SK-N-DZ (cell line): Measurements from ENCODE around the gene SYCN.

Experiments
- DNase-seq: peaks from one replicate; pipeline ENCODE4 v3.0.0-alpha.2; 2015; ENCODE audit warnings: low spot score

Gene SYCN

DNA sequence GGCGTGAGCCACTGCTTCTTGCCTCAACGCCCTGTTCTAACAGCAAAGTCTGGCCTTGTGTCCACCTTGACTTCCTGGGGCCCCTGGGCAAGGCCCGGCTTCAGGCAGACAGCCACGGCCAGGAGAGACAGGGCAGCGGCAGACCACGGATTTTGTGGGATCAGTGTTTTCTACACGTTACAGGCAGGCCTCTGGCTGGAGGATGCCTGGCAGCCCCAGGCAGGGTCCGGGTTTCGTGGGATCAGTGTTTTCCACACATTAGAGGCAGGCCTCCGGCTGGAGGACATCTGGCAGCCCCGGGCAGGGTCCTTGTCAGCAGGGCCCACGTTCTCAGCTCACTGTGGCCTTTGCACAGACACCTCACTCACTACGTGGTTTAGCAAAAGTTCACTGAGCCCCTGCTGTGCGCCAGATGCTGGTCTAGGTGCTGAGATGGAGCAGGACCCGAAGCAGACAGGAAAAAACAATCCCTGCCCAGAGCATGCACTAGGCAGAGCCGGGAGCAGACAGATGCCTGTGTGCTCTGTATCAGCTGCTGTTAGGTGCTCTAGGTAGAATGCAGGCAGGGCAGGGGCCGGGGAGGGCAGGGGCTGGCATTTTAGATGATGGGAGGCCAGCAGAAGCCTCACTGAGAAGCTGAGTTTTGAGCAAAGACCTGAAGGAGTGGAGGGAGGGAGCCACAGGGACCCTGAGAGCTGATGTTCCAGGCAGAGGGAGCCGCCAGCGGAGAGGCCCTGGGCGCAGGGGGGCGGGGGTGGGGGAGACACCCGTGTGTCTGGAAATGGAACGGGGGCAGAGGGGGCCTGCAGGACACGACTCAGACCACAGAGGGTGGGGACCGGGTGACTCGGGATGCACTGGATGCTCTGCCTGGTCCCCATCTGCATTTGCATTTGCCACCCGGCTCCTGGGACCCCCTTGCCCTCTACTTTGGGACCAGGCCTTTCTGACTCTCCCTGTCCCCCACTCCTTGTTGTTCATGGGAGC, 32.3 kb downstream of the SYCN start:
- DNase-seq = no peak

GRCh38 chr19:39170386-39171231, 33.5 kb downstream of the SYCN start:
- no peak for DNase-seq

DNA sequence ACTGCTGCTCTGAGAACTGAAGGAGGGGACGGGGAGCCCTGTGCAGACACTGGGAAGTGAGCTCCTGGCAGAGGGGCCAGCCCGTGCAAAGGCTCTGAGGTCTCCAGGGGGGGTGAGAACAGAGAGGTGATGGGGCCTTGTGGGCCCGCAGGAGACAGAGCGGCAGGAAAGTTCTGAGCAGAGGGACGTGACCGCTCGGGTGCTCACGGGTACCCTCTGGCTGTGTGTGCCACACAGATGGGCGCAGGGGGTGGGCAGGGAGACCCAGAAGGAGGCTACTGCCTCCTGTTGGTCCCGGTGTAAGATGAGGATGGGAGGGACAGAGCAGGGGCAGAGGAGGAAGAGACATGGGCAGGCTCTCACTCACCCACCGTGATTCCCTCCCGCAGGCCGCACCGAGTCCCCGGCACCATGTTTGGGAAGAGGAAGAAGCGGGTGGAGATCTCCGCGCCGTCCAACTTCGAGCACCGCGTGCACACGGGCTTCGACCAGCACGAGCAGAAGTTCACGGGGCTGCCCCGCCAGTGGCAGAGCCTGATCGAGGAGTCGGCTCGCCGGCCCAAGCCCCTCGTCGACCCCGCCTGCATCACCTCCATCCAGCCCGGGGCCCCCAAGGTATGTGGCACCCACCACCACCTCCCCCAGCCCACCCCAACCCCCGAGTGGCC, 34.8 kb downstream of the SYCN start:
- no peak for DNase-seq

- no peak for DNase-seq
Observed at GRCh38 chr19:39168258-39169142, 35.6 kb downstream of the SYCN start.

- no peak for DNase-seq
Observed at GRCh38 chr19:39167461-39168257, 36.4 kb downstream of the SYCN start.

GRCh38 chr19:39166571-39167391, 37.3 kb downstream of the SYCN start:
- DNase-seq = no peak

DNA sequence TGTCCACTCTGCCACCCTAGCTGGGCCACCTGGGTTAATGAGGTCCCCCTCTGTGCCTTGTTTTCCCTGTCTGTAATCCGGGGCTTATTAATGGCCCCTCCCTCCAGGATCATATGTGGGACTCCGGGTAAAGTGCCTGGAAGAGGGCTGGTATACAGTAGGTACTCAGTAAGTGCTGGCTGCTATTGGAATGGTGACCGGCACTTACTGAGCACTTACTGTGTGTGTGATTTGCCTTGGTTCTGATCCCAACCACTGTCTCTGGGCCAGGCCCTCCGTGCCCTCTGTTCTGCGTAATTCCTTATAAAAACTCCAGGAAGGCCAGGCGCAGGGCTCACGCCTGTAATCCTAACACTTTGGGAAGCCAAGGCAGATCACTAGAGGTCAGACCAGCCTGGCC, 38.2 kb downstream of the SYCN start:
- no peak for DNase-seq

DNA sequence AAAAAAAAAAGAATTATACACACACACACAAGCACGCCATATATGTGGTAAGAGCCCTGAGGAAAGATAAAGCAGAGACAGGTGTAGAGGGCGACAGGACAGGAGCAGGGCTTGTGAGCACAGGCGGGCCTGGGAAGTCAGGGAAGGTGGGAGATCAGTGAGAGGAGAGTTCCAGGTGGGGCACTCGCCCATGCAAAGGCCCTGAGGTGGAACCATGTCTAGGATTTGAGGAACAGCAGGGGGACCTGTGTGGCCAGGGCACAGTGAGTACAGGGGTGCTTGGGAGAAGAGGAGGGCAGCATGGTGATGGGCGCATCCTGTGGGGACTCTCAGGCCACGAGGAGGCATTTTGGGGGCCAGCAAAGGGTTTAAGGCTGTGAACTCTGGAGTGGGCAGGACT, 39.8 kb downstream of the SYCN start:
- no peak for DNase-seq

DNA sequence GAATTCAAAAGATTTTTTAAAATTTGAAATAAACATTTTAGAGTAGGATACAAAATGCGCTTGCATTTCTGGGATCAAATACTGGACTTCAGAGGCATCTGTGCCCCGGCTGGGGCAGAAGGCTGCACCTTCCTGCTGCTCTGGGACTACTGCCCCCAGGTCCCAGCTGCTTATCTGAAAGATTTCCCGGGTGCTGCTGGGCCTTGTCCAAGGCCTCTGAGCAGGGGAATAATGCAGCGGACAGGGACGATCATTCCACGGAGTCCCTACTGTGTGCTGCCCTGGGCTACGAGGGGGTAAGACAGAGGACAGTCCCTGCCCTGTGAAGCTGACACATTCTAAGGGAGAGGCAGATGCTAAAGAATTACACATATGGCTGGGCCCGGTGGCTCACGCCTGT, 40.4 kb downstream of the SYCN start:
- DNase-seq = no peak

DNA sequence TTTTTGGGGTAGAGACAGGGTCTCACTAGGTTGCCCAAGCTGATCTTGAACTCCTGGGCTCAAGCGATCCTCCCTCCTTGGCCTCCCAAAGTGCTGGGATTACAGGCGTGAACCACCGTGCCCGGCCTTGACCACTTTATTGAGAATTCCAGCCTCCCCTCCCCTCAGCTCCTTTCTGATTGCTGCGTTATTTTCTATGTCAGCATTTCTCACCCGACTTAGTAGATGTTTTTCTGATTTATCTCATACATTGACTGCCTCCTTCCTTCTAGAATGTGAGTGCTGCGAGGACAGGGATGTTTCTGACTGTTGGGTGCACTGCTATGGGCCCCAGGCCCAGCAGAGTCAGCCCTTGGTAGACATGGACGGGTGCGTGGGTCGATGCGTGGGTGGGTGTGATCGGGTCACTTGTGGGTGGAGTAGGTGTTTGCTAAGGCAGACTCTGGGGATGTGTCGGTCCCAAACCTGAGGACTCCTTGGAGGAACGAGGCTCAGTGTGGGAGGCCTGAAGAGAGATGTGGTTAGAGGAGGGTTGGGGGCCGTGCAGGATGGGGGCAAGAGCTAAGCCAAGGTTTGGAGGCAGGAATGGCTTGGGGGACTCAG, 41.5 kb downstream of the SYCN start:
- DNase-seq = no peak

- DNase-seq = no peak
Observed at GRCh38 chr19:39160889-39161672, 43.0 kb downstream of the SYCN start.

DNA sequence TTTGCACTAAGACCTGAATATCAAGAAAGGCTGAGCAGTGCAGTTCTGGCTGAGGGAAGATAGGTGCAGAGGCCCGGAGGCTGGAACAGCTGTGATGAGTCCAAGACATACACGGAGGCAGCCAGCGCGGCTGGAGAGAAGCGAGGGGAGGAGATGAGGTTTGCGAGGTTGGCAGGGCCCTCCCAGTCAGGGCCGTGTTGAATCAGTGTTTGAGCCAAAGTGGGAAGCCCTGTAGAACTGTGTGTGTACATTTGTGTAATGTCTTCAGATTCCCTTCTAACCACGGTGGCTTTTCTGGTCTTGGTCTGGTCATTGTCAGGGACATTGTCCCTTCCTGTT, 43.6 kb downstream of the SYCN start:
- DNase-seq = no peak

DNA sequence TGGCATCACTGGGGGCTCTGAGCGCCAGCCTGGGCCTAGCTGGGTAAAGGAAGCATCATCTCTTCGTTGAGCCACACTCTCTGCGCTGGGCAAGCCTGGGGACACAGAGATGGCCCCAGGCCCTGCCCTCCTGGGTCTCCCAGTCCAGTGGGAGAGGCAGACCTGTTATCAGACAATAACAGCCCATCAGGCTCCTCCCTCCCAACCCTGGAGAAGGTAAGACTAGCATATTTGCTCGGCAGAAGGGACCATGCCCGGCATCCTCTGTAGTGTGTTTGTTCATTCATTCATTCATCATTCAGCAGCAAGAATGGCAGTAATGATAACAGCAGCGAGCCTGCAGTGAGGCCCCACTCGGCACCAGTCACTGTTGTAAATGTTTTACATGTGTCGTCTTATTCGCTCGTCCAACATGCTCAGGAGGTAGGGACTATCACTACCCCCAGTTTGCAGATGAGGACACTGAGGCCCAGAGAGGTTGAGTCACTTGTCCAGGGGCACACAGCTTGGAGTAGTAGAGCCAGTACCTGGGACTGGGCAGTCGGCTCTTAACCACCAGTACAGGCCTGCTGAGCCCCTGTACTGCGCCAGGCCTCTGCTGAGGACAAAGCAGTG, 45.3 kb downstream of the SYCN start:
- no peak for DNase-seq

GRCh38 chr19:39157997-39158389, 46.1 kb downstream of the SYCN start:
- no peak for DNase-seq

DNA sequence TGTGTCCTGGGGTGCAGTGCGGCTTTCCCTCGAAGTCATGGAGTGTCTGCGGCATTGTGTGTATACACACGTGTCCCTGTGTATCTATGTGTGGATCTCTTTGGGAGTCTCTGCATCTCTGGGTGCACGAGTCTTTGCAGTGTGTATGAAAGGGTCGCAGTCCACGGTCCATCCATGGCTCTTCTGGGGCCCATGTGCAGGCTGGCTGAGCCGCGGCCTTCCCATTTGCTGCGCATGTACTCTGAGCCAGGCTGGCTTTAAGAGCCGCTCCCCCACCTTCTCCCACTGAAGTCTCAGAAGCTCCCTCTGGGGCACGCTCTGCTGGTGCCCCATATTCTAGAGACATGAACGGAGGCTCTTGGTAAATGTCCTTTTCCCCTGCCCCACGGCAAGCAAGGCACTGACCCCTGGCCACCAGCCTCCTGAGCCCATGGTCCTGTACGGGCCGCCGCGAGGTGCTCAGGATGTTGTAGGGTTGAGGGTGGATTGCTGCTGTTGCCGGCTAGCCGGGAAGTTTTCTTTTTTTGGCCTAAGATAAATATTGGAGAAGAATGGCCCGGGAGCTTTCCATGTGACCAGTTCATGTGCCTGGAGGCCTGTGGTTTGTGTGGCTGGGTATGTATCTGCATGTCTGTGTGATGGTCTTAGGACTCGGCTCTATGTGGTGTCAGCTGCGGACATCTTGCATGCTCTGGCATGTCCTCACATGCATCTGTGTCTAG, 46.6 kb downstream of the SYCN start:
- no peak for DNase-seq

DNA sequence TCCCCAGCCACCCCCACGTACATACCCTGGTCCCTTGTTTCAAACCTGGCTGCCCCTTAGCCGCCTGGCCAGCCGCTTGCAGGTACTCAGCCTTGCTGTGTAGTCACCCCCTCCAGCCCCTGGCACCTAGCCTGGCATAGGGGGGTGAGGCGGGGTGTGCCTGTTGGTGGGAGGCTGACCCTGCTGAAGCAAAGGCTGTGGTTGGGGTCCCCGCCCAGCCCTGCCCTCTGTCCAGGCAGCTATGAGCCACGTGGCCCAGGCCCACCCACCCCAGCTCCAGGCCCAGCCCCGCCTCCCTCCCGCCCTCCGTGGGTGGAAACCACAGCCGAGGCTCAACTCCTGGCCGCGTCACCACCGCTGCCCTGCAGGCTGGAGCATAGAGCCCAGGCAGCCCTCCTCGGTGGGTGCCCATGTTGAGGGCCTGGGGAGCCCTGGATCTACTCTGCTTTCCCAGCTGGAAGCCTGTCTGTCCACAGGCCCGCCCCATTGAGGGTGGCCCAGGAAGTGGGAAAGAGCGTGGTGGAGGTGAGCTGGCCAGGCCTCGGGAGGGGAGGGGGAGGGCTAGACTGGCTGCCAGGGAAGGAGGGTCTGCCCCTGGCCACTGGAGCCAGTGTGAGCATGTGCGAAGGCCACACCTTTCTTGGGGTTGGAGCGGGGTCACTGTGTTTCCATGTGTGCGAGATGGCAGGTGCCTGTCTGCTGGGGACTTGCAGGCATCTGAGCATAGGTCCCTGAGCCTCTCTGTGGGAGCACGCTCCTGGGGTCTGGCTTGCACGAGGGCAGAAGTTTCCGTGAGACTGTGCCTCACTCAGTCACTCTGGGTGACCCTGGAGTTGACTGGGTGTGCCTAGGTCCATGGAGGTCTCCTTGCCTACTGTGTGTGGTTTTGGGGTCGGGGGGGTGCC, 47.5 kb downstream of the SYCN start:
- DNase-seq = no peak
